ENCODE data around the gene ZBTB46. TPM values are rescaled to one million over a fixed set of nuclear protein-coding genes. Genes with fewer than 3 reads are reported as not detected.
A peak's percentile ranks its signal among the peaks of the same experiment; 100 is the strongest.
"Not testable (repeated sequence)": the region's sequence is repeated elsewhere in the genome, so short reads cannot be mapped to it uniquely, and the experiment has no call there.

Gene ZBTB46
- total RNA-seq, 2 donors from 2014 or later = 2.1 to 3.2 TPM

DNA sequence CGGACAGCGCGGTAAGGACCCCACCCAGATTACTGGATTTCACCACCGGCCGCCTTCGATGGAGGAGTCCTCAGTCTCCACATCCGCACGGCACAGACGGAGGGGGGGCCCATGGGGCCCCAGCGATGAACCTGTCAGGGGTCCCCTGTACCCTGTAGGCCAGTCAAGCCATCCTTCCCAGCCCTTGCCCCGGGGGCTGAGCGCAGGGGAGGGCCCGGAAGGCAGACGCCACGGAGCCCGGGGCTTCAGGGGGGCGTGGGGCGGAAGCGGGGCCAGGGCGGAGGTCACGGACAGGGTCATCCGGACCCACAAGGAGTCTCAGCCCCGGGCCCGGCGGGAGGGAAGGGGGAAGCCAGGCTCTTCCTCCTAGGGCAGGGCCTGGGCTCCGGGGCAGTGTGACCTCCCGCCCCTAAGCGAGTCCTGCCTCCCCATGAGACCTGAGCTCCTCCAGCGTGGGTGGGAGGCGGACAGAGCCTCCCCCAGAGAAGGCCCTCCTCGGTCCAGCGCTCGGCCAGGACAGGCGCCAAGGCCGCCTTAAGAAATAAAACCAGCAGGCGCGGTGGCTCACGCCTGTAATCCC lies 22.8 kb downstream of the ZBTB46 start:
- Histone ChIP-seq H3K27ac (no peak overlapping the region), H3K27me3 (no peaks in the 10 kb centered on the region), H3K4me1 (no peaks in the 10 kb centered on the region), H3K4me3 (no peak overlapping the region), H3K9ac (ENCODE audit: low read depth in 2 of 2, low read length in 2 of 2) (no peak overlapping the region), H3K9me3 (no peaks in the 10 kb centered on the region), H3K36me3 (no peaks in the 10 kb centered on the region)
- TF ChIP-seq, protein P1, sequence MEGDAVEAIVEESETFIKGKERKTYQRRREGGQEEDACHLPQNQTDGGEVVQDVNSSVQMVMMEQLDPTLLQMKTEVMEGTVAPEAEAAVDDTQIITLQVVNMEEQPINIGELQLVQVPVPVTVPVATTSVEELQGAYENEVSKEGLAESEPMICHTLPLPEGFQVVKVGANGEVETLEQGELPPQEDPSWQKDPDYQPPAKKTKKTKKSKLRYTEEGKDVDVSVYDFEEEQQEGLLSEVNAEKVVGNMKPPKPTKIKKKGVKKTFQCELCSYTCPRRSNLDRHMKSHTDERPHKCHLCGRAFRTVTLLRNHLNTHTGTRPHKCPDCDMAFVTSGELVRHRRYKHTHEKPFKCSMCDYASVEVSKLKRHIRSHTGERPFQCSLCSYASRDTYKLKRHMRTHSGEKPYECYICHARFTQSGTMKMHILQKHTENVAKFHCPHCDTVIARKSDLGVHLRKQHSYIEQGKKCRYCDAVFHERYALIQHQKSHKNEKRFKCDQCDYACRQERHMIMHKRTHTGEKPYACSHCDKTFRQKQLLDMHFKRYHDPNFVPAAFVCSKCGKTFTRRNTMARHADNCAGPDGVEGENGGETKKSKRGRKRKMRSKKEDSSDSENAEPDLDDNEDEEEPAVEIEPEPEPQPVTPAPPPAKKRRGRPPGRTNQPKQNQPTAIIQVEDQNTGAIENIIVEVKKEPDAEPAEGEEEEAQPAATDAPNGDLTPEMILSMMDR (IDR thresholded peaks at IDR 0.05) = no peak
- no peak for DNase-seq
- intact Hi-C loops (cut with DNase I) = no loop called here

- no peak for DNase-seq
These were observed 23.4 kb downstream of the ZBTB46 start for GRCh38 chr20:63807654-63808053.

GRCh38 chr20:63804308-63804636 lies 26.8 kb downstream of the ZBTB46 start:
- no peak for DNase-seq
- no peak overlapping the region for H3K4me3 ChIP-seq
- H3K9me3 ChIP-seq = no peaks in the 10 kb centered on the region
- H3K27me3 ChIP-seq = no peaks in the 10 kb centered on the region
- H3K9ac ChIP-seq (ENCODE audit: low read depth in 2 of 2, low read length in 2 of 2) = peak overlapping the region in 1 of 2 donors; percentile 35
- TF ChIP-seq, protein P1 (IDR thresholded peaks at IDR 0.05) = no peak
- no peak overlapping the region for H3K27ac ChIP-seq
- intact Hi-C loops (cut with DNase I) = no loop called here
- H3K36me3 ChIP-seq = no peaks in the 10 kb centered on the region
- H3K4me1 ChIP-seq = no peaks in the 10 kb centered on the region

More at GRCh38 chr20:63807654-63808053, 23.4 kb downstream of the ZBTB46 start:
- no peak overlapping the region for H3K27ac ChIP-seq
- intact Hi-C loops (cut with DNase I) = no loop called here
- no peak overlapping the region for H3K9ac ChIP-seq (ENCODE audit: low read depth in 2 of 2, low read length in 2 of 2)
- no peaks in the 10 kb centered on the region for H3K27me3 ChIP-seq
- H3K4me3 ChIP-seq = no peak overlapping the region
- TF ChIP-seq, protein P1 (IDR thresholded peaks at IDR 0.05) = no peak
- no peaks in the 10 kb centered on the region for H3K4me1 ChIP-seq
- H3K9me3 ChIP-seq = no peaks in the 10 kb centered on the region
- no peaks in the 10 kb centered on the region for H3K36me3 ChIP-seq

DNA sequence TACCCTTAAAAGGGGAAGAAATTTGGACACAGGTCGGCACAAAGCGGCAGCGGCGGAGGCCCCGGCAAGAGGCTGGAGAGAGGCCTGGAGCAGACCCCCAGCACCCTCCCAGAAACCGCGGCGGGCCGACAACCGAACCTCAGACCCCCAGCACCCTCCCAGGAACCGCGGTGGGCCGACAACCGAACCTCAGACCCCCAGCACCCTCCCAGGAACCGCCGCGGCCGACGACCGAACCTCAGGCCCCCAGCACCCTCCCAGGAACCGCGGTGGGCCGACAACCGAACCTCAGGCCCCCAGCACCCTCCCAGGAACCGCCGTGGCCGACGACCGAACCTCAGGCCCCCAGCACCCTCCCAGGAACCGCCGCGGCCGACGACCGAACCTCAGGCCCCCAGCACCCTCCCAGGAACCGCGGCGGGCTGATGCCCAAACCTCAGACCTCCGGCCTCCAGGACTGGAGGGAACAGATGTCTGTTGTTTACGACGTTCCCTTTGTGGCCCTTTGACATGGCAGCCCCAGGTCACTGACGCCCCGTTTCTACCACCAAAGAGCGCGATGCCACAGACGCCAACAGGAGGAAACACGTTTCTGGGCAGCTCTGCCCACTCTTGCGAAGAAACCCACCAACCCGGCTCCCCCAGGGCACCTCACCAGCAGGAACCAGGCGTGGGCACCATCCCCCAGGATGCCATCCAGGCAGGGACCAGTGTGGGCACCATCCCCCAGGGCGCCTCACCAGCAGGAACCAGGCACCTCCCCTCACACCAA lies 28.4 kb downstream of the ZBTB46 start:
- intact Hi-C loops (cut with DNase I) = no loop called here
- Histone ChIP-seq H3K4me3 (no peak overlapping the region), H3K27me3 (no peaks in the 10 kb centered on the region), H3K9ac (ENCODE audit: low read depth in 2 of 2, low read length in 2 of 2) (no peak overlapping the region), H3K36me3 (no peaks in the 10 kb centered on the region), H3K9me3 (no peaks in the 10 kb centered on the region), H3K4me1 (no peaks in the 10 kb centered on the region), H3K27ac (no peak overlapping the region)
- TF ChIP-seq, protein P1 (IDR thresholded peaks at IDR 0.05) = no peak
- DNase-seq = no peak

- H3K4me3 ChIP-seq; H3K9ac ChIP-seq (ENCODE audit: low read depth in 2 of 2, low read length in 2 of 2); H3K27me3 ChIP-seq; intact Hi-C loops (cut with DNase I); H3K9me3 ChIP-seq; DNase-seq; H3K27ac ChIP-seq; H3K36me3 ChIP-seq; H3K4me1 ChIP-seq: not testable (repeated sequence)
These were observed 29.9 kb downstream of the ZBTB46 start for GRCh38 chr20:63801174-63801573.

DNA sequence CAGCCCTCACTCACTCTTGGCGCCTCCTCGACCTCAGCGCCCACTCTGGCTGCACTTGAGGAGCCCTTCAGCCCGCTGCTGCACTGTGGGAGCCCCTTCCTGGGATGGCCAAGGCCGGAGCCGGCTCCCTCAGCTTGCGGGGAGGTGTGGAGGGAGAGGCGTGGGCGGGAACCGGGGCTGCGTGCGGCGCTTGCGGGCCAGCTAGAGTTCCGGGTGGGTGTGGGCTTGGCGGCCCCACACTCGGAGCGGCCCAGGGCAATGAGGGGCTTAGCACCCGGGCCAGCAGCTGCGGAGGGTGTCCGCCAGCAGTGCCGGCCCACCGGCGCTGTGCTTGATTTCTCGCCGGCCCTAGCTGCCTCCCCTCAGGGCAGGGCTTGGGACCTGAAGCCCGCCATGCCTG lies 30.7 kb downstream of the ZBTB46 start:
- intact Hi-C loops (cut with DNase I); H3K4me3 ChIP-seq; H3K9me3 ChIP-seq; H3K27me3 ChIP-seq; H3K27ac ChIP-seq; H3K36me3 ChIP-seq; H3K4me1 ChIP-seq; H3K9ac ChIP-seq (ENCODE audit: low read depth in 2 of 2, low read length in 2 of 2); DNase-seq: not testable (repeated sequence)

GRCh38 chr20:63799127-63799526 lies 31.9 kb downstream of the ZBTB46 start:
- intact Hi-C loops (cut with DNase I) = loop anchor here (10.0 kb wide), 1 partner anchor 94 kb away; the partner anchor contains the start of genes ARFRP1 and ZGPAT
- DNase-seq; H3K27me3 ChIP-seq; H3K9ac ChIP-seq (ENCODE audit: low read depth in 2 of 2, low read length in 2 of 2); H3K4me1 ChIP-seq; H3K4me3 ChIP-seq; H3K36me3 ChIP-seq; H3K27ac ChIP-seq; H3K9me3 ChIP-seq: not testable (repeated sequence)

DNA sequence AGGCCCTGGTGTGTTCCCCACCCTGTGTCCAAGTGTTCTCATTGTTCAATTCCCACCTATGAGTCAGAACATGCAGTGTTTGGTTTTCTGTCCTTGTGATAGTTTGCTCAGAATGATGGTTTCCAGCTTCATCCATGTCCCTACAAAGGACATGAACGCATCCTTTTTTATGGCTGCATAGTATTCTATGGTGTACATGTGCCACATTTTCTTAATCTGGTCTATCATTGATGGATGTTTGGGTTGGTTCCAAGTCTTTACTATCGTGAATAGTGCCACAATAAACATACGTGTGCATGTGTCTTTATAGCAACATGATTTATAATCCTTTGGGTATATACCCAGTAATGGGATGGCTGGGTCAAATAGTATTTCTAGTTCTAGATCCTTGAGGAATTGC lies 33.9 kb downstream of the ZBTB46 start:
- H3K27me3 ChIP-seq; H3K27ac ChIP-seq; H3K9ac ChIP-seq (ENCODE audit: low read depth in 2 of 2, low read length in 2 of 2); H3K4me1 ChIP-seq; DNase-seq; H3K4me3 ChIP-seq; H3K9me3 ChIP-seq; H3K36me3 ChIP-seq: not testable (repeated sequence)
- intact Hi-C loops (cut with DNase I) = loop anchor here (10.0 kb wide), 1 partner anchor 92 kb away; the partner anchor contains the start of genes ARFRP1 and ZGPAT

Measured in colonic mucosa (tissue), 4 donors.